ENCODE results near the gene PKD1. TPM values are rescaled to one million over a fixed set of nuclear protein-coding genes. Genes with fewer than 3 reads are reported as not detected.
"Not testable (repeated sequence)": the region's sequence is repeated elsewhere in the genome, so short reads cannot be mapped to it uniquely, and the experiment has no call there.

The PKD1 gene
- total RNA-seq, 1 experiment from 2014 or later, result 91.5 TPM

DNA sequence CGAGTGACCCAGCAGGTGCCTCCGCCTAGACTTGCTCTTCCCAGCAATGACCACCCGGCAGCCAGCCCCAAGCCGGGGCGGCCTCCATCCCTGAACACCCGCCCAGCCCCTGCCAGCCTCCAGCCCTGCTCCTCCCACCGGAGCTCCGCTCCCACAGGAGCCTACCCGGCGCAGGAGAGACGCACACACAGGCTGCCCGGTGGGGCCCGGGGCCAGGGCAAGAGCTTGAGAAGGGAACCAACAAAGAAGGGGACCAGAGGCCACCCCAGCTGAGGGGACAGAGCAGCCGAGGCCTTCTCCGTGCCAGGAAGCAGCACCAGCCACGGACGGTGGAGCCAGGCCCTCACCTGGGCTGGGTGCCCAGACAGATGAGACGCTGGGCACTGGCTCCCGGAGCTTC lies 13.8 kb downstream of the PKD1 start:
- H3K36me3 ChIP-seq (ENCODE audit: low read depth), result no peaks in the 10 kb centered on the region
- no peaks in the 10 kb centered on the region for H3F3A ChIP-seq (ENCODE audit: insufficient read depth, low read depth)
- no peak overlapping the region for H3K27ac ChIP-seq
- no peak overlapping the region for H3K4me2 ChIP-seq
- CTCF ChIA-PET, result no interaction called here
- TF ChIP-seq EZH2 (IDR thresholded peaks at IDR 0.05; ENCODE audit: low read depth), result no peak
- intact Hi-C loops (cut with micrococcal nuclease; ENCODE audit: unreplicated experiment), result no loop called here
- no peaks in the 10 kb centered on the region for H3K4me1 ChIP-seq (replicated peaks; ENCODE audit: insufficient read depth)
- no peaks in the 10 kb centered on the region for H3K9me2 ChIP-seq (ENCODE audit: insufficient read depth)
- no peaks in the 10 kb centered on the region for H3K9me3 ChIP-seq (ENCODE audit: insufficient read depth, low read depth)
- no peaks in the 10 kb centered on the region; the same call in 1 of the 2 replicates for H3K79me2 ChIP-seq (ENCODE audit: low read depth)
- BruUV-seq (replicated peaks), result no TSS peak
- no peak for DNase-seq
- H3K27me3 ChIP-seq (ENCODE audit: insufficient read depth, low read depth), result no peaks in the 10 kb centered on the region
- POLR2A ChIA-PET (ENCODE audit: unreplicated experiment), result no interaction called here
- H2AFZ ChIP-seq, result no peak overlapping the region
- no peak overlapping the region for H3K4me3 ChIP-seq
- H4K20me1 ChIP-seq (ENCODE audit: insufficient read depth), result no peaks in the 10 kb centered on the region; the same call in 1 of the 2 replicates

DNA sequence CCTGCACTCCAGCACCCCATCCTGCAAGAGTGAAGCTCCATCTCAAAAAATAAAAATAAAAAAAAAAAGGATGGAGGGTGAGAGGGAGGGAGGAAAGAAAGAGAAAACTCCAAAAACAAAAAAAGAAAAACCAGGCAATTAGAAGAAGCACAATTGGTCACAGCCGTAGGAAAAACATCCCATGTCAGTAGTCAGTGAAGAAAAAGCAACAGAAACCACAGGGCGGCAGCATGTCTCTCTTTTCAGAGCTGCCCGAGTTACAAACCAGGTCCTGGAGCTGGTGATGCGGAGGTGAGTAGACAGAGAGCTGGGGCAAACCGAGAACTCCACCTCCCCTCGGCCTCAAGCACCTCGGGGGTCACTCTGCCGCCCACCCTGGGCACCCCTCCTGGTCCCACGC lies 14.4 kb downstream of the PKD1 start:
- H3K36me3 ChIP-seq (ENCODE audit: low read depth); H3F3A ChIP-seq (ENCODE audit: insufficient read depth, low read depth); H3K79me2 ChIP-seq (ENCODE audit: low read depth); BruUV-seq (replicated peaks); H2AFZ ChIP-seq; H3K27me3 ChIP-seq (ENCODE audit: insufficient read depth, low read depth); POLR2A ChIA-PET (ENCODE audit: unreplicated experiment); H3K9me2 ChIP-seq (ENCODE audit: insufficient read depth); H3K27ac ChIP-seq; H3K4me3 ChIP-seq; H4K20me1 ChIP-seq (ENCODE audit: insufficient read depth); H3K9me3 ChIP-seq (ENCODE audit: insufficient read depth, low read depth); H3K4me1 ChIP-seq (replicated peaks; ENCODE audit: insufficient read depth); intact Hi-C loops (cut with micrococcal nuclease; ENCODE audit: unreplicated experiment); H3K4me2 ChIP-seq; DNase-seq: not testable (repeated sequence)
- CTCF ChIA-PET, result interaction anchor here (0.6 kb wide), 1 partner anchor 380 kb away, joined by 5 read pairs; no protein-coding TSS in a partner anchor

DNA sequence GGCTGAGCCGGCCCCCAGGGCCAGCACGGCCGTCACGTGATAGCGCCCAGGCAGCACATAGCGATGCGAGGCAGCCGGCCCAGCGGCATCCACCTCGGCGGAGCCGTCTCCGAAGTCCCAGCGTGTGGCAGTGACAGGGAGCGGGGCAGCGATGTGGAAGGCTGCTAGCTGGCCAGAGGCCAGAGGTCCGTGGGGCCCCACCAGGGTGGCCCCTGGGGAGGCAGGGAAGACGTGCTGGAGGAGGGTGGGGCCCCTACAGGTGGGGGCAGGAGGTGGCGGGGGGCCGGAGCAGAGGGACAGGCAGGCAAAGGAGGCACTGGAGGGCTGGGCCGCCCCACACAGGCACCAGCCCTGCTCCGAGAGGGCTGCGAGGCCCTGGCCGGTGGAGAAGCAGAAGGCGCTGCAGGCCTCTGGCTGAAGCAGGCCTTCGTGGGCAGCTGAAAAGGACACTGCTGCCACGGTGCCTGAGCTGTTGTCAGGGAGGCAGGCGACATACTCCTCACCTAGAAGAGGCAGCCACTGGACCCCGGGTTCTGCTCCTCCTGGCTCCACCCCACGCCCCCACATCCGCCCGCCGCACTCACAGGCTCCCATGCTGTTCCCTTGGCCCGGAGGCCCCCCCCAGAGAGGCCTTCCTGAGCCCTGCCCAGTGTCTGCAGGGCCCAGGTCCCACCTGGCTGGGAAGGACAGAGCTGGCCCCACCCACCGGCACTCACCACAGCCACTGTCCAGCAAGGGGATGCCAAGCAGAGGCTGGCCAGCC lies 17.6 kb downstream of the PKD1 start:
- H3K4me1 ChIP-seq (replicated peaks; ENCODE audit: insufficient read depth); H3K9me3 ChIP-seq (ENCODE audit: insufficient read depth, low read depth); H3K9me2 ChIP-seq (ENCODE audit: insufficient read depth); DNase-seq; POLR2A ChIA-PET (ENCODE audit: unreplicated experiment); H3K27me3 ChIP-seq (ENCODE audit: insufficient read depth, low read depth); H3K4me2 ChIP-seq; H2AFZ ChIP-seq; H4K20me1 ChIP-seq (ENCODE audit: insufficient read depth); BruUV-seq (replicated peaks); H3F3A ChIP-seq (ENCODE audit: insufficient read depth, low read depth); H3K4me3 ChIP-seq; H3K36me3 ChIP-seq (ENCODE audit: low read depth); intact Hi-C loops (cut with micrococcal nuclease; ENCODE audit: unreplicated experiment); CTCF ChIA-PET; H3K79me2 ChIP-seq (ENCODE audit: low read depth); H3K27ac ChIP-seq: not testable (repeated sequence)

DNA sequence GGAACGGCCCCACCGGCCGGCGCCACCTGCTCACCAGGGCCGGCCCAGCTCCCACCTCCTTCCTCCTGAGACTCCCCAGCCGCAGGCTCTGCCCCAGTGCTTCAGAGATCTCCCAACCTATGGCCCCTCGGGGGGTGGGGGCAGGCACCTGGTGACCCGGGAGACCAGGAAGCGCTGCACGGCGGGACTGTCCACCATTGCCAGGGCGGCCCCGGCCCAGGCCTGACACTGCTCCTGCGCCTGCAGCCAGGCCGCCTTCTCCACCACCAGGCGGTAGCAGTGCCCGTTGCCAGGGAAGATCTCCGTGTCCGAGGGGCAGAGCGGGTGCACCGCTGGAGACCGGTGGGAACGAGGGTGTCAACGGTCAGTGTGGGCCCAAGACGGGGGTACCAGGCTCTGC lies 18.4 kb downstream of the PKD1 start:
- H3K79me2 ChIP-seq (ENCODE audit: low read depth); BruUV-seq (replicated peaks); H3K36me3 ChIP-seq (ENCODE audit: low read depth); H3K9me2 ChIP-seq (ENCODE audit: insufficient read depth); H3K9me3 ChIP-seq (ENCODE audit: insufficient read depth, low read depth); DNase-seq; H3K4me1 ChIP-seq (replicated peaks; ENCODE audit: insufficient read depth); H4K20me1 ChIP-seq (ENCODE audit: insufficient read depth); H3K4me2 ChIP-seq; intact Hi-C loops (cut with micrococcal nuclease; ENCODE audit: unreplicated experiment); H3K27ac ChIP-seq; H3K27me3 ChIP-seq (ENCODE audit: insufficient read depth, low read depth); POLR2A ChIA-PET (ENCODE audit: unreplicated experiment); CTCF ChIA-PET; H3F3A ChIP-seq (ENCODE audit: insufficient read depth, low read depth); H2AFZ ChIP-seq; H3K4me3 ChIP-seq: not testable (repeated sequence)

DNA sequence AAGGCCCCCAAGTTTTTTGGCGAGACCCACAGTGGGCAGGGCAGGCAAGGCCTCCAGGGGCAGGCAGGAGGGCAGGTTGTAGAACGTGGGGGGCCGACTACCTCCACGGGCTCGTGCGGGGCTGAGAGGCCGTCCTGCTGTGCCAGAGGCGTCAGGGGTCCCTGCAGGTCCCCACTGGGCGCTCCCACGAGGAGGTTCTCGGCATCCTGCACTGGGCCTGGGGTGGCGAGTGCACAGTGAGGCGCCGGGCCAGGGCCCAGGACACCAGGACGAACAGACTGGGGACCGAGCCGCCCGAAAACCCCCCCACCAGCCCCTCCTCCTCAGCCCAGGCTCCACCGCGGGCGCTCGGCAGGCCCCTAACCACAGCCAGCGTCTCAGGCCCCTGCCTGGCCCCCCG lies 19.3 kb downstream of the PKD1 start:
- H3K4me1 ChIP-seq (replicated peaks; ENCODE audit: insufficient read depth); H3K79me2 ChIP-seq (ENCODE audit: low read depth); H3K4me2 ChIP-seq; H3K27ac ChIP-seq; H3K4me3 ChIP-seq; H3K9me3 ChIP-seq (ENCODE audit: insufficient read depth, low read depth); H3K27me3 ChIP-seq (ENCODE audit: insufficient read depth, low read depth); DNase-seq; BruUV-seq (replicated peaks); CTCF ChIA-PET; H3K9me2 ChIP-seq (ENCODE audit: insufficient read depth); H3K36me3 ChIP-seq (ENCODE audit: low read depth); POLR2A ChIA-PET (ENCODE audit: unreplicated experiment); H4K20me1 ChIP-seq (ENCODE audit: insufficient read depth); H2AFZ ChIP-seq; intact Hi-C loops (cut with micrococcal nuclease; ENCODE audit: unreplicated experiment); H3F3A ChIP-seq (ENCODE audit: insufficient read depth, low read depth): not testable (repeated sequence)
